ENCODE data around the gene CDK16.
A peak's percentile ranks its signal among the peaks of the same experiment; 100 is the strongest.

CDK16 gene

DNA sequence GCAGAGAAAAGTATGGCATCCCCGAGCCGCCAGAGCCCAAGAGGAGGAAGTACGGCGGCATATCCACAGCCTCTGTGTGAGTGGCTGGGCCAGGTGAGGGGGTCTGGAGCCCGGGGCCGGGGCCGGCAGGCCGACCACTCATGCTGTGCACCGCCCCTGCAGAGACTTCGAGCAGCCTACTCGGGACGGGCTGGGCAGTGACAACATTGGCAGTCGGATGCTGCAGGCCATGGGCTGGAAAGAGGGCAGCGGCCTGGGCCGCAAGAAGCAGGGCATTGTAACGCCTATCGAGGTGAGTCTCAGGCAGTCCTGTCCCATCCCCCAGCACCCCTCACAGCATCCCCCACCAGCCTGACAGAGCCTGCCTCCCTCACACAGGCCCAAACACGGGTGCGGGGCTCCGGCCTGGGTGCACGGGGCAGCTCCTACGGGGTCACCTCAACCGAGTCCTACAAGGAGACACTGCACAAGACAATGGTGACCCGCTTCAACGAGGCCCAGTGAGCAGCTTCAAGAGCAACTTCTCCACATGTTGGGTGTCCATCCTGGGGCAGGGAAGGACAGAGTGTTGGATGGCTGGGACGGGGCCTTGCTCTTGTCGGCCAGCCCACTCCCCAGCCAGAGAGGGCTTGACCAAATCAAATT lies 32.3 kb upstream of the CDK16 start:
- DNase-seq: no peak

DNA sequence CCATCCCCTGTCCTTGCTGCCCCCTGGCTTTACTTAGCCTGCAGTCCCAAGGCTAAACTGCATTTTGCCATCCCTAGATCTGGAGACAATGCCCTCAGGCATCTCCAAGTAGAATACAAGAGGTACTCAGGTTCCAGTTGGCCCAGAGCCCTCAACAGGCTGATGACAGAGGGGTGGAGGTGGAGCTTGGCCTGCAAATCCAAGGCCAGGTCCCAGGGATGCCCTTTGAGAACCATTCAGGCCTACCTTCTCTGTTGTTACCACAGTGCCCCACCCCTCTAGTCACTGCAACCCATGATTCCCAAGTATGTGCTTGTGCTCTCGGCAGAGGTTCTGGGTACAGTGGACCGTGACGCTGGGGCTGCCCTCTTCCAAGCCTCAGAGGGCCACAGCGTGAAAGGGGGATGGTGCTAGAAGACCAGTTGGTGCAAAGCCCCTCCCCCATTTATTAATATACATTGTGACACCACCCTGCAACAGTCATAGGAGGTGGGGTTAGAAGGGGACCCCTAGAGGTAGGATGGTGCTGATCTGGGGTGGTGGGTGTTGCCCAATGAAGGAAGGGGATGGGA lies 31.3 kb upstream of the CDK16 start:
- no peak for DNase-seq

DNA sequence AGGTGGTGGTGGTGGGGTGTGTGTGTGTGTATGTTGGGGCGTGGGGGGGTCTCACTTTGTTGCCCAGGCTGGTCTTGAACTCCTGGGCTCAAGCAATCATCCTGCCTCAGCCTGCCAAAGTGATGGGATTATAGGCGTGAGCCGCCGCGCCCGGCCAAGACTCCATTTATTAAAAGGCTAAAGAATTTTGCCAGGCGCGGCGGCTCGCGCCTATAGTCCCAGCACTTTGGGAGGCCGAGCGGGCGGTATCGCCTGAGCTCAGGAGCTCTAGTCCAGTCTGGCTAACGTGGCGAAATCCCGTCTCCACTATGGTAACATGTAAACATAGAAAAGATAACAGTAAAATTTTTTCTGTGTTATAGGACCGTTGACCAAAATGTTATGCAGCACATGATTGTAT lies 28.6 kb upstream of the CDK16 start:
- DNase-seq: no peak

DNA sequence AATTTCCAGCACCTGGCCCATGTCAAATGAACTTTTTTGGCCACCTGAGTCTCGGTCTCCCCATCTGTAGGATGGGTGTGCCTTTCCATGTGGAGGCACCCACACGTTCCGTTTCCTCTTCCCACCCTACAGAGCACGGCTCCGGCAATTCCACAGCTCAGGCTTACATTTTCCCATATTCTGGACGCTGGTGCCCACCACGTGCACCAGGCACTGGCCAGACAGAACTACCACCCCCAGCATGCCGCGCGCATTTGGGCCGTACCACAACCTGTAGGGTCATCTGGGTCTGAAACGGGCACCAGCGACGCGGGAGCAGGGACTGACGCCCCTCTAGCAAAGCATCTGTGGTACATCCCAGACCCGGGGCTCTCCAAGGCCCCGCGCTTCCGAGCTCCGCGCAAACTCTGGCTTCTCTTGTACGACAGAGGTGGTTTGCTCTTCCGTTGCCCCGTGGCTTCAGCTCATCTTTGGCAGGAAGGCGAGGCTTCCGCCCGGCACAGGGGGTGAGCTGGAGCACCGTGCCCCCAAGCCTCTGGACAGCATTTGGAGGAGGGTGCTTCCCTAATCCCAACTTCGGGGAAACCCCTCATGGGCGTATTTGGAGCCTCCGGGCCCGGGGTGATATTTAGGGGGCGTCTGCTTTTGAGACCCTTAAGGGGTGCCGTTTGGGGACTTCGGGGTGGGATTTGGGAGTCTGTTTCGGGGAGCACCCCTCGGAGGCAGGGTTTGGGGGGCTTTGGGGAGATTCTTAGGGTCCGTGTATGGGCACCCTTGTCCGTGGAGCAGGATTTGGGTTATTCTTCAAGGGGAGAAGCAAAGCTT lies 27.8 kb upstream of the CDK16 start:
- DNase-seq: peak; percentile 44

DNA sequence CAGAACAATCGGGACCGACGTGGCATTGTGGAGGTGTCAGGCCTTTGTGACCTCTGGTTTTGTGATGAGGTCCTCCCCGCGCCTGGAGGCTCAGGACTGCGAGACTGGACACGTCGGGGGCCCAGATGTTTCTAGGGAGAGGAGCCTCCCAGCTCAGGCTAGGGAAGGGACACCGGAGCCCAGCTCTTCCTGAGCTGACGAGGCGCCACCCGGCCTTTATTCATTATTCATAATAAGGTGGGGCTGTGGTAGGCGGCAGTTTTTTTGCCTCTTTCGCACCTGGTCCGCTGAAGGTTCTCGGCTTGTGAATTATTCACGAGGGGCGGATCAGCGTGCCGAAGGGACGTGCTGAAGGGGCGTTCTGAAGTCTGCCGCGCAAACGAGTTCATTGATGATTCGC lies 27.1 kb upstream of the CDK16 start:
- no peak for DNase-seq

DNA sequence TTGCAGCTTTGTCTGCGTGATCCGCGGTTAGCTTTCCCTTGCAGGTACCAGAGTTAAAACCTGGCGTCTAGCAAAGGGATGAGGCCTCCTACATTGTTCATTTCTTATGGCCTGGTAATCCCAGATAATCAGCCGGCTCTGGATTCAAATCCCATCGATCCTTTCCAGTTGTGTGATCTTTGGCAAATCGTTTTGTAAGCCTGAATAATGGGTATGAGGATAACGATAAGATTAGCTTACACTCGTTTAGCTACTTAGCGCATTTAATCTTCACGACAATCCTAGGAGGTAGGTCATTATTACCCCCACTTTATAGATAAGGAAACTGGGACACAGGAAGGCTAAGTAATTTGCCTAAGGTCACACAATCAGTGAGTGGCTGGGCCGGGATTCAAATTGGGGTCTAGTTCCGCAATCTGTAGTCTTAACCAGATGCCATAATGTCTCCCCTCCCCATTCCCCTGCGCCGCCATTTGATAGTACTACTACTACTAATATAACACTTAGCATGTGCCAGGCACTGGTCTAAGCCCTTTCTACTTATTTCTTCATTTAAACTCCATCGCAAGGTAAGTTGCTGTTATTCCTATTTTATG lies 26.6 kb upstream of the CDK16 start:
- no peak for DNase-seq

DNA sequence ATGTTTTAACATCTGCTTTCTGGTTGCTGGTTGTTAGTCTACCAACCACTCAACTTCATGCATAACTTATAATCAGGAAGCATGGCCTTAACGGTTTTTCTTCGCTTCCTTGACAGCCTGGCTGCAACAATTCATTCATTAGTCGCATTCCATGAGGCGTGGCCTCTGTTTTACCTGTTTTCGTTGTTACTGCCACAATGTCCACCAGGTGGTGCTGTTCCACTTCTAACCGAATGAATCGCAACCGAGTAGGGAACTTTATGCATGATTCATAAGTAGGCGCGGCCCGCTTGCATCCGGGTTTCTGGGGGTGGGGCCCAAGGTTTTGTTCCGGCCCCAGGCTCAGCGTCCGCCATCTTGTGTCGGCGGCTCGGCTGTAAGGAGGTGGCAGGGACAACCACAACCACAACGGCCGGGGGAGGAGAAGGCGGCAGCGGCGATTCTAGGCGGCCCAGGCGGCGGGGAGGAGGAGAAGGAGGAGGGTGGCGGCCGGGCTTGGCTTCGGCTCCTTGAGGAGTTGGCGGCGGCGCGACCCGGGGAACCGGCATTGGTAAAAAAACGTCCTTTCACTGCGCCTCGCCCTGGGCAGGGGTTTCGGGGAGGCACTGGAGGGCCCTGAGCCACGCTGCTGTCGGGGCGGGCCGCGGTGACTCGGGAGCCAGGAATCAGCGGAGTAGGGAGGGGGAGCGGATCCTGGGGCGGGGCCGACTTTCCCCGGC lies 24.8 kb upstream of the CDK16 start, which contains the start of gene UBA1:
UBA1 (plus strand) TSS at position 355 of the 719 bp plus-strand sequence. CDS start 4,974 bp downstream, outside the sequence.
- DNase-seq: peak; percentile 79

DNA sequence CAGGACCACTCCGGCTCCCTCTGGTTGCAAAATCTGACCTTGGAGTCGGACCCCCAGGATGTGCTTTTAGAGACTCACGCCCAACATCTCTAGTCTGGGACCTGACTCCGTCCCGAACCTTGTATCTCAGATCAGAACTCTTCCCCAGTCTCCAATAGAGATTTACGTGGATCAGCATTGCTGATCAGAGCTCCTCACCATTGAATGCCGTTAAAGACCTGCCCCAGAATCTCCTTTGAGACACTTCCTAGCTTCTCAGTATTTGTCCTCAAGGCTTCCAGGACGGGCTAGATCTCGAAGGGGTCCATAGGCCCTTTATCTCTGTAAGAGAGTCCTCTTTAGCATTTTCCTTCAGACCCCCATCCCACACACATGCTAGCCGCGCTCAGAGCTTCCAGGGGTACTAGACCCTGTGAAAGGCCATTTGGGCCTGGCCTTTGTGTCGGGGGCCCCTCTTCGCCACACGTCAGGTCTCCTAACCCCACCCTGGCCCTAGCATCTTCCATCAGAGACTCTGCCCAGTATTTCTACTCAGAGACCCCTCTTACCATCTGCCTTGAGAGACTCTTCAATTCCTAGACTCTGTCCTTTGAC lies 24.2 kb upstream of the CDK16 start:
- no peak for DNase-seq

DNA sequence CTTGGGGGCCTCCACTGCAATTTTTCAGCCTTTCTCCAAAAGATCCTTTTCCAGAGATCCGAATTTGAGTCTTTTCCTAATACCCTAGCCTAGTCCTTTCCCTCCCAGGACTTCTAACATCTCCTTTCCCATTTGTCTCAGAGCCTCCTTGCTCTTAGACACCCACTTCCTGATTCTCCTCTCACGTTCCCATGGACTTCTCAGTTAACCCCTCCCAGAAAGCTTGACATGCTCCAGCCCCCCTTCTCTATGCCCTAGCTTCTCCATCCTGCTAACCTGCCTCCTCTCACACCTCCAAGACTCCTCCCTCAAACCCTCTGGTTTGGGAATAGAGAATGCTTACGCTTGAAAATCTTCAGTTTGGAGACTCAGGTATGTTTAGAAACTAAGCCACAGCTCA lies 22.4 kb upstream of the CDK16 start:
- no peak for DNase-seq

DNA sequence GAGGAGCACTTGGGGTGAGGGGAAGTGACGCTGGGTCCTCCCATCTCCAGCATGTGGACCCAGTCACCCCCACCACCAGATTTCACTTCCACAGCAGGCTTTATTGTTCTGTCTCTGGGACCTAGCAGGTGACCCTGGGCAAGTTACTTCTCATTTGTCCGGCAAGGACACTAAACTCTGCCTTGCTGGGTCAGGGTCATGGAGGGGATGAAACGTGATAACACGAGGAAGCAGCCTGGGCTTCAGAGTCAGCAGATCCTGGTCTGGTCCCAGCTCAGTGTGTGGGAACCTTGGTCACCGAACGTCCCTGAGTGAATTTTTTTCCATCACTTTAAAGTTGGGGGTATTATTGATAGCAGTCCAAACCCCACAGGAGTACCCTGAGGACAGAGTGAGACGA lies 21.0 kb upstream of the CDK16 start:
- no peak for DNase-seq

DNA sequence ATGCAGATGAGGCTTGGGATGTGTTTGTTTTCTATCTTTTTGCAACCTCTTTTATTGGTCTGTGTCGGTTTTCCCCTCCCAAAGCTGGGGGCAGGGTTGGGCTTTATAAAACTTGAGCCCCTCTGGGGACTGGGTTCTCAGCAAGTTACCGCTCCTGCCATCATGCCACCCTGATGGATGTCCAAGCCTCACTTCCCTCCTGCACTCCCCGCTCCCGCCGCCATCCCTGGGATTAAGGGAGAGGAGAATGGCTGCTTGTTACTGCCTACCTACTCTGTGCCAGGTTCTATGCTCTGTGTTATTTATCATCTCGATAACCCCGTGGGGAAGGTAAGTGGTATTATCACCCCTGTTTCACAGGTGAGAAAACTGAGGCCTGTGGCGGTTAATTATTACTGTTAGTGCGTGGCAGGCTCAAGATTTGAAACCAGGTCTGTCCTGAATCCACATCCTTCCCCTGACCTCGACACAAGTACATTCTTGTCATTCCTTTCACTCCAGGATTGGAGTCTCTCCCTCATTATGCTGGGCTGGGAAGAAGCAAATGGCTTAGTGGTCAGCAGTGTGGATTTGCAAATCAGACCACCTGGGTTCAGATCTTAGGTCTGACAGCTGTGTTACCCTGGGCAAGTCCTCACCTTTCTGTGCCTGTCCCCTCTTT lies 20.3 kb upstream of the CDK16 start:
- DNase-seq: no peak

DNA sequence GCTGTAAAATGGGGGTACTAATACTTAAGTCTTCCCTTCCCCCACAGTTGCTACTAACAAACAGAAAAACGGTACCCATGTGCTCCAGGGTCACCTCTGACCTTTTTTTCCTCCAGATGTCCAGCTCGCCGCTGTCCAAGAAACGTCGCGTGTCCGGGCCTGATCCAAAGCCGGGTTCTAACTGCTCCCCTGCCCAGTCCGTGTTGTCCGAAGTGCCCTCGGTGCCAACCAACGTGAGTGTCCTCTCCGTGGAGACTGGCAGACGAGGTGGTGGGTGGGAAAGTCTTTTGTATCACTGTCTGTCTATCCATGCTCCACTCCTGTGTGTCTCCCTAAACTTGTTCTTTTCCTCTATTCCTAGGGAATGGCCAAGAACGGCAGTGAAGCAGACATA lies 19.8 kb upstream of the CDK16 start:
- no peak for DNase-seq

DNA sequence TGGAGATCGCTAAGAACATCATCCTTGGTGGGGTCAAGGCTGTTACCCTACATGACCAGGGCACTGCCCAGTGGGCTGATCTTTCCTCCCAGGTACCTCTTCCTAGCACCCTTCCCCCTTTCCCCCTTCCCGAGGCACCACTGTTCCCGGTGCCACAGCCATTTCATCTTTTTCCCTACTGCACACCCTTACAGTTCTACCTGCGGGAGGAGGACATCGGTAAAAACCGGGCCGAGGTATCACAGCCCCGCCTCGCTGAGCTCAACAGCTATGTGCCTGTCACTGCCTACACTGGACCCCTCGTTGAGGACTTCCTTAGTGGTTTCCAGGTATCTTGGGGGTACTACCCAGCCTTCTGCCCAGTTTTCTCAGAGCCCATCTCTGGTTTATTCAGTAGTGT lies 19.2 kb upstream of the CDK16 start:
- DNase-seq: no peak

DNA sequence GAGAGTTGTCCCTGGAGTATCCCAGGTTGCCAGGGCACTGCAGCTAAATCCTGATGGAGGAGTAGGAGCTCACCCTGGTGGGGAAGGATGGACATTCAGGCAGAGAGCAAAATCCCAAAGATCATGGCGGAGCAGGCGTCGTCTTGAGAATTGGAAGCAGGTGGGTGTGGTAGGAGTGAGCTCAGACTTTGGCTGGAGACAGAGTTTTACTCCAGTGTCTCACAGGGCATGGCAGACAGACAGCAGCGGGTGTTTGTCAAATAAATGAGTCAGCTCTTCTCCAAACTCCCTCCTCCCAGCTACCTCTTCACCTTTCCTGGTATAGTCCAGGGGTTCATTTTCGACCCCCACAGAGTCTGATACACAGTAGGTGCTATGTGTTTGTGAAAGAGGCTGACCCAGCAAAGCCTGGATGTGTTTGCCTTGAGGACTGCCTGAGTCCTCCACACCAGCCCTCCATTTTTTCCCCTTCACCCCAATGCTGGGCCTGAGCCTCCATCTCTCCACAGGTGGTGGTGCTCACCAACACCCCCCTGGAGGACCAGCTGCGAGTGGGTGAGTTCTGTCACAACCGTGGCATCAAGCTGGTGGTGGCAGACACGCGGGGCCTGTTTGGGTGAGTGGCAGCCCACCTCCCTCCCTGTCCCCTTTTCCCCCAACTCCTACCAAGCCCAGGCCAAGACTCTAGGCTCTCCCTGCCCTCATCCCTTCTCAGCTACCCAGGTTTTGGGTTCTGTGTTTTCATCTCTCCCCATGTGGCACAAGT lies 17.9 kb upstream of the CDK16 start:
- DNase-seq: no peak

DNA sequence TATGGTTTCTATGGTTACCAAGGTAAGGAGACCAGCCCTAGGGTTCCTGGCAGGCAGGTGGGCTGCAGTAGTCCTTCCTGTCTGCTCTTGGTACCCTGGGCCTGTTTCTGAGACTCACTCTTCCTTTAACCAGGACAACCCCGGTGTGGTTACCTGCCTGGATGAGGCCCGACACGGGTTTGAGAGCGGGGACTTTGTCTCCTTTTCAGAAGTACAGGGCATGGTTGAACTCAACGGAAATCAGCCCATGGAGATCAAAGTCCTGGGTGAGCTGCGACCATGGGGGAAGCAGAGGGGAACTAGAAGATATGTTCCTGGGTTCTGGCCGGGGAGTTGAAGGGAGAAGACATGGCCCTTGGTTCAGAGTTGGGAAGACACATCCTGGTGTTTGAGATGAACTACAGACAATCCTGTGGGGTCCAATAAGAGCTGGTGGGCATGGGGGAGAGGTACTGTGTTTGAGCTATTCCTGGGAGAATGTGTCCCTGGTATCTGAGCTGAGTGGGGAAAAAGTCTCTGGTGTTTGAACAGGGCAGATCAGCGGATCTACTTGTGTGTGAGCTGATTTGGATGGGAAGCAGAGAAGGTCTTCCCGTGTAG lies 17.0 kb upstream of the CDK16 start:
- no peak for DNase-seq

DNA sequence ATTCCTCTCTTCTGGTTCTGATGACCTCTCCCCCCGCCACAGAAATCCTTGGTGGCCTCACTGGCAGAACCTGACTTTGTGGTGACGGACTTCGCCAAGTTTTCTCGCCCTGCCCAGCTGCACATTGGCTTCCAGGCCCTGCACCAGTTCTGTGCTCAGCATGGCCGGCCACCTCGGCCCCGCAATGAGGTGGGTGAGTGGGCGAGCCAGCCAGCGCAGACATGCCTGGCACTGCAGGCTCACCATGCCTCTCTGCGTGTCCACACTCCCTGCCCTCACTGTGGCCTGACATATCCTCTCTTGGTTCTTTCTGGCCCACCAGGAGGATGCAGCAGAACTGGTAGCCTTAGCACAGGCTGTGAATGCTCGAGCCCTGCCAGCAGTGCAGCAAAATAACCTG lies 16.2 kb upstream of the CDK16 start:
- no peak for DNase-seq

DNA sequence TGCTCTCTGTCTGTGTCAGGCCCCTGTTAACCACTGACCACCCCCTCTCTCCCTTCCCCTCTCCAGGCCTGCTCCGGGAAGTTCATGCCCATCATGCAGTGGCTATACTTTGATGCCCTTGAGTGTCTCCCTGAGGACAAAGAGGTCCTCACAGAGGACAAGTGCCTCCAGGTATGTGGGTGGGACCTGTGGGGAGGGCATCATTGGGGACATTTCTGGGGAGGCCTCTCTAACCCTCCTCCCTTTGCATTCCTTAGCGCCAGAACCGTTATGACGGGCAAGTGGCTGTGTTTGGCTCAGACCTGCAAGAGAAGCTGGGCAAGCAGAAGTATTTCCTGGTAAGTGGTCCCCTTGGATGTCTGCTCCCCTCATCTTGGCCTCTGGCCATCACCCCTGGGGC lies 15.6 kb upstream of the CDK16 start:
- DNase-seq: no peak

DNA sequence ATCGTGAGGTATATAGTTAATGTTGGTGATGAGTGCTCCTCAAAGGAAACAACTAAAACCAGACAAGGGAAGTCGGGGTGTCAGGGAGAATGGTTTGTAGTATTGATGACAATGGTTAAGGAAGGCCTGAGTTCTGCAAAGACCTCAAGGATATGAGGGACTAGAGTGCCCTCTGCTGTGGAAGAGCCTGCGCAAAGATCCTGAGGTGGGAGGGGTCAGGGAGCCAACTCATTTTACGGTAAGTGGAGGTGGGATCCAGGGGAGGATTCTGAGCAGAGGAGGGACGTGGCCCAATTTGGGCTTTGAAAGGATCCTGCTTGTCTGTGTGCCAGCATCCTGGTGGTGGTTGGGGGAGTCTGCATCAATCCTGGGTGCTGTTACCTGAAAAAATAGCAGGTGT lies 13.5 kb upstream of the CDK16 start:
- DNase-seq: no peak

DNA sequence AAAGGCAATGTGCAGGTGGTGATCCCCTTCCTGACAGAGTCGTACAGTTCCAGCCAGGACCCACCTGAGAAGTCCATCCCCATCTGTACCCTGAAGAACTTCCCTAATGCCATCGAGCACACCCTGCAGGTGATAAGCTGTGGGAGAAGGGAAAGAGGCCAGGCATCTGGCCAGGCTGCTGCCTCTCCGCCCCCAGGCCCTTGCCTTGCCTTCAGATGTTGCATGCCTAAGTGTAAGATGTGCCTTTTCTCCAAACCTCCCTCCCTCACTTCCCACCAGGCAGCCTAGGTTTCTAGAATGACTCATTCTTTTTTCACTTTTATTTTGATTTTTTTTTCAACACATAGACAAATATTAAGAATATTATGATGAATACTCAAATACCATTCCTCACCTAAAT lies 12.2 kb upstream of the CDK16 start:
- no peak for DNase-seq

DNA sequence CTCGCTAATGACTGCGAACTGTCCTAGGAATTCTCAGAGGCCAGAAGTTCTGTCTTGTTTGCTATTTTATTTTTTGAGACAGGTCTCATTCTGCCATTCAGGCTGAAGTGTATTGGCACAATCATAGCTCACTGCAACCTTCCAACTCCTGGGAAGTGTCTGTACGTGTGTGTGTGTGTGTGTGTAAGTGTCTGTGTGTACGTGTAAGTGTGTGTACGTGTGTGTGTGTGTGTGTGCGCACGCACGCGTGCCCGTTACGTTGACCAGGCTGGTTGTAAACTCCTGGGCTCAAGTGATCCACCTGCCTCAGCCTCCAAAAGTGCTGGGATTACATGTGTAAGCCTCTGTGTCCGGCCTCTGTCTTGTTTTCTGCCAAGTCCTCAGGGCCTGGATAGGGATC lies 10.4 kb upstream of the CDK16 start:
- DNase-seq: no peak

Measured in NCI-H187 treated with DMSO at 0.1 percent for 48 hours (cell line).